Measurements from ENCODE around the gene RAD54L2. TPM values are rescaled to one million over a fixed set of nuclear protein-coding genes. Genes with fewer than 3 reads are reported as not detected.

RAD54L2 gene
- total and polyA plus RNA-seq, 2 of the 8 experiments (the other 6 are each of a cell fraction or from before 2014, with no cell fraction given): 8.2 to 35.2 TPM

GRCh38 chr3:51502562-51502910, 36.0 kb upstream of the RAD54L2 start (continued):
- no peak for TF ChIP-seq CHD7 (IDR thresholded peaks at IDR 0.05; ENCODE audit: insufficient replicate concordance, low read length)
- TF ChIP-seq CTBP2 (IDR thresholded peaks at IDR 0.05; ENCODE audit: borderline replicate concordance, insufficient read depth, insufficient read length, low read length): no peak
- no peak for TF ChIP-seq KDM5A (IDR thresholded peaks at IDR 0.05; ENCODE audit: low read length)
- no peak for TF ChIP-seq SP2 (IDR thresholded peaks at IDR 0.05; ENCODE audit: low read length)
- TF ChIP-seq JUN (IDR thresholded peaks at IDR 0.05; ENCODE audit: low read depth, low read length): no peak
- no peak for TF ChIP-seq SIX5 (IDR thresholded peaks at IDR 0.05; ENCODE audit: low read depth, low read length)
- no peak for TF ChIP-seq HDAC2 (IDR thresholded peaks at IDR 0.05; ENCODE audit: borderline replicate concordance in 1 of 2, low read depth in 2 of 2, low read length in 2 of 2)
- TF ChIP-seq POU5F1 (IDR thresholded peaks at IDR 0.05; ENCODE audit: low read depth, low read length): no peak
- TF ChIP-seq EP300 (IDR thresholded peaks at IDR 0.05; ENCODE audit: borderline replicate concordance in 1 of 2, low read depth in 2 of 2, low read length in 2 of 2): no peak
- no peak for TF ChIP-seq KDM1A (IDR thresholded peaks at IDR 0.05; ENCODE audit: borderline replicate concordance, low read length)
- no peak for TF ChIP-seq CHD2 (IDR thresholded peaks at IDR 0.05; ENCODE audit: low read length)
